HepG2 (cell line): ENCODE data around the gene CRLF1. TPM values are rescaled to one million over a fixed set of nuclear protein-coding genes. Genes with fewer than 3 reads are reported as not detected.

ENCODE experiments used
- AFF4 ChIP-seq: sonication (generic); formaldehyde crosslinking; IDR thresholded peaks from 2 replicates; pipeline ENCODE4 v1.4.0; 2020; ENCODE audit warnings: missing genetic modification reagents
- HNRNPUL1 ChIP-seq: fragments of 200-400 bp; formaldehyde crosslinking; IDR thresholded peaks from 2 replicates; pipeline ENCODE4 v1.6.1; 2017; ENCODE audit warnings: low read depth, mild to moderate bottlenecking, low read length, moderate library complexity
- JARID2 ChIP-seq: sonication (generic); formaldehyde crosslinking; IDR thresholded peaks from 2 replicates; pipeline ENCODE4 v1.8.1; 2023; ENCODE audit warnings: missing genetic modification reagents, inconsistent platforms; ENCODE audit not compliant: insufficient replicate concordance
- KLF6 ChIP-seq: IDR thresholded peaks from 2 replicates; pipeline ENCODE4 v1.8.0; 2016; ENCODE audit warnings: missing biosample characterization, missing genetic modification reagents
- SNAPC5 ChIP-seq: sonication (generic); formaldehyde crosslinking; IDR thresholded peaks from 2 replicates; pipeline ENCODE4 v1.8.1; 2023; ENCODE audit warnings: mild to moderate bottlenecking, missing genetic modification reagents, borderline replicate concordance
- TCF12 ChIP-seq, 2 experiments: fragments of 450-650 bp in 1 of 2; sonication (generic) in 1 of 2; formaldehyde crosslinking in 1 of 2; IDR thresholded peaks; 2 replicates each; pipeline versions ENCODE4 v1.6.1 to v1.8.0; 2017 to 2022; ENCODE audit warnings: antibody characterized with exemption in 1 of 2, mild to moderate bottlenecking in 1 of 2, missing genetic modification reagents in 1 of 2, moderate library complexity in 1 of 2
- UBTF ChIP-seq: sonication (generic); formaldehyde crosslinking; IDR thresholded peaks from 2 replicates; pipeline ENCODE4 v1.4.0; 2020; ENCODE audit warnings: mild to moderate bottlenecking, missing genetic modification reagents
- ZNF207 ChIP-seq: fragments of 450-650 bp; IDR thresholded peaks from 2 replicates; pipeline ENCODE4 v1.6.1; 2016; ENCODE audit warnings: antibody characterized with exemption, borderline replicate concordance
- ZNF274 ChIP-seq: sonication (generic); formaldehyde crosslinking; IDR thresholded peaks from 2 replicates; pipeline ENCODE4 v1.5.1; 2020; ENCODE audit warnings: mild to moderate bottlenecking, missing genetic modification reagents
- ZNF501 ChIP-seq: sonication (generic); formaldehyde crosslinking; IDR thresholded peaks from 2 replicates; pipeline ENCODE4 v1.5.1; 2020; ENCODE audit warnings: mild to moderate bottlenecking, moderate library complexity, missing genetic modification reagents
- ZNF580 ChIP-seq: IDR thresholded peaks from 2 replicates; pipeline ENCODE4 v1.6.1; 2016; ENCODE audit warnings: low read depth, borderline replicate concordance
- ZNF784 ChIP-seq: sonication (generic); formaldehyde crosslinking; IDR thresholded peaks from 2 replicates; pipeline ENCODE4 v1.5.1; 2020; ENCODE audit warnings: missing genetic modification reagents, mild to moderate bottlenecking, borderline replicate concordance
- ZNF879 ChIP-seq: sonication (generic); formaldehyde crosslinking; IDR thresholded peaks from 2 replicates; pipeline ENCODE4 v1.8.1; 2023; ENCODE audit warnings: missing genetic modification reagents
- polyA plus RNA-seq, 8 experiments: library from polyadenylated mRNA; depleted of rRNA in 3 of 8; stranded (reverse) in 7 of 8; unstranded in 1 of 8; fragments of >200 nt; fragmentation: Illumina TruSeq in 4 of 8; extraction: Trizol in 4 of 8; gene quantifications; 2 replicates each; pipeline versions ENCODE4 v1.2.1 to v1.2.3, GENCODE V29; 2011 to 2016; ENCODE audit warnings: low read depth in 4 of 8, missing spikeins in 1 of 8, mixed read lengths in 1 of 8; ENCODE audit not compliant: insufficient read depth in 1 of 8
- total RNA-seq, 5 experiments: library from RNA; depleted of rRNA; stranded (reverse); fragments of >200 nt; fragmentation: Illumina TruSeq; extraction: Trizol; gene quantifications; 2 replicates each; pipeline ENCODE4 v1.2.3, GENCODE V29; 2016; ENCODE audit warnings: low read depth in 1 of 5

The CRLF1 gene
- total and polyA plus RNA-seq, 2 of the 13 experiments (the other 11 are each of a cell fraction or from before 2014, with no cell fraction given) = 217 to 296 TPM

- TF ChIP-seq AFF4 (CRISPR knock-in tag) (no peak; the same call in 1 of the 2 replicates), ZNF274 (peak; percentile 90), ZNF580 (peak; percentile 85; the same call in 1 of the 2 replicates), ZNF207 (no peak), ZNF879 (CRISPR knock-in tag) (peak; percentile 83; the same call in 1 of the 2 replicates), SNAPC5 (CRISPR knock-in tag) (0 out of 2 replicates have a peak, but pooled peaks have one; percentile 85), ZNF784 (CRISPR knock-in tag) (peak; percentile 91), ZNF501 (CRISPR knock-in tag) (peak; percentile 95), JARID2 (CRISPR knock-in tag) (peak; percentile 76), HNRNPUL1 (no peak), UBTF (peak; percentile 76), KLF6 (peak; percentile 92), TCF12 (IDR thresholded peaks at IDR 0.05) (no peak), TCF12 (CRISPR knock-in tag; IDR thresholded peaks at IDR 0.05) (peak; percentile 86)
Observed at GRCh38 chr19:18571564-18572344, 34.8 kb downstream of the CRLF1 start, which contains the start of gene UBA52 (continued).
